ENCODE measurements around the gene MBOAT1. TPM values are rescaled to one million over a fixed set of nuclear protein-coding genes. Genes with fewer than 3 reads are reported as not detected.

MBOAT1 gene
- total RNA-seq, 2 donors from 2014 or later, result 4.6 to 10.1 TPM

GRCh38 chr6:20102397-20103073 is 109.7 kb downstream of the MBOAT1 start:
- Histone ChIP-seq H3K27me3 (no peaks in the 10 kb centered on the region), H3K27ac (no peak overlapping the region), H3K36me3 (replicated peaks in 1 of 2; ENCODE audit: insufficient read depth in 1 of 2, low read depth in 2 of 2) (peaks cover 0 to 3% of the 10 kb centered on the region in 2 donors), H3K4me3 (no peak overlapping the region), H3K9me3 (no peaks in the 10 kb centered on the region), H3K4me1 (no peaks in the 10 kb centered on the region)
- TF ChIP-seq POLR2A (IDR thresholded peaks at IDR 0.05) (no peak), CTCF (IDR thresholded peaks at IDR 0.05) (no peak)
- 83 to 91% methylated on average over 8 of the region's 8 CpGs for WGBS, 2 donors
- ATAC-seq, result no peak
- intact Hi-C loops (cut with DNase I), result no loop called here
- DNase-seq, result no peak

GRCh38 chr6:20099156-20099555 is 113.1 kb downstream of the MBOAT1 start:
- ATAC-seq, result no peak
- Histone ChIP-seq H3K4me3 (no peak overlapping the region), H3K27me3 (no peaks in the 10 kb centered on the region), H3K27ac (no peak overlapping the region), H3K36me3 (replicated peaks in 1 of 2; ENCODE audit: insufficient read depth in 1 of 2, low read depth in 2 of 2) (peaks cover 0 to 3% of the 10 kb centered on the region in 2 donors), H3K4me1 (no peaks in the 10 kb centered on the region), H3K9me3 (no peaks in the 10 kb centered on the region)
- intact Hi-C loops (cut with DNase I), result loop anchor here (10.0 kb wide), 1 partner anchor 426 kb away; no protein-coding TSS in a partner anchor
- 81 to 92% methylated on average over 5 of the region's 5 CpGs for WGBS, 2 donors
- DNase-seq, result no peak
- TF ChIP-seq CTCF (IDR thresholded peaks at IDR 0.05), result no peak
- TF ChIP-seq POLR2A (IDR thresholded peaks at IDR 0.05), result no peak

GRCh38 chr6:20098267-20098876 is 113.9 kb downstream of the MBOAT1 start:
- Histone ChIP-seq H3K27me3 (no peaks in the 10 kb centered on the region), H3K36me3 (replicated peaks in 1 of 2; ENCODE audit: insufficient read depth in 1 of 2, low read depth in 2 of 2) (peaks cover 0 to 3% of the 10 kb centered on the region in 2 donors), H3K4me1 (no peaks in the 10 kb centered on the region), H3K9me3 (no peaks in the 10 kb centered on the region), H3K4me3 (no peak overlapping the region), H3K27ac (no peak overlapping the region)
- DNase-seq, result no peak
- whole genome bisulfite sequencing, 2 donors, result 87 to 88% methylated on average over 6 of the region's 6 CpGs
- ATAC-seq, result no peak
- intact Hi-C loops (cut with DNase I), result loop anchor here (10.0 kb wide), 1 partner anchor 426 kb away; no protein-coding TSS in a partner anchor
- no peak for TF ChIP-seq CTCF (IDR thresholded peaks at IDR 0.05)
- TF ChIP-seq POLR2A (IDR thresholded peaks at IDR 0.05), result no peak

GRCh38 chr6:20096536-20096935 is 115.7 kb downstream of the MBOAT1 start:
- intact Hi-C loops (cut with DNase I), result loop anchor here (10.0 kb wide), 1 partner anchor 428 kb away; no protein-coding TSS in a partner anchor
- Histone ChIP-seq H3K4me1 (no peaks in the 10 kb centered on the region), H3K27ac (no peak overlapping the region), H3K4me3 (no peak overlapping the region), H3K27me3 (no peaks in the 10 kb centered on the region), H3K9me3 (no peaks in the 10 kb centered on the region), H3K36me3 (replicated peaks in 1 of 2; ENCODE audit: insufficient read depth in 1 of 2, low read depth in 2 of 2) (peaks cover 0 to 3% of the 10 kb centered on the region in 2 donors)
- ATAC-seq, result no peak
- 83 to 88% methylated on average over 6 of the region's 6 CpGs for WGBS, 2 donors
- DNase-seq, result no peak
- TF ChIP-seq CTCF (IDR thresholded peaks at IDR 0.05) (no peak), POLR2A (IDR thresholded peaks at IDR 0.05) (no peak)
